HG02623 (cell line): ENCODE results near the gene ADTRP.

Experiments used
- ATAC-seq: cut with Tn5 transposase; IDR thresholded peaks from one replicate; pipeline ENCODE4 v1.9.1; 2021; ENCODE audit warnings: moderate library complexity; ENCODE audit not compliant: unreplicated experiment

The ADTRP gene

DNA sequence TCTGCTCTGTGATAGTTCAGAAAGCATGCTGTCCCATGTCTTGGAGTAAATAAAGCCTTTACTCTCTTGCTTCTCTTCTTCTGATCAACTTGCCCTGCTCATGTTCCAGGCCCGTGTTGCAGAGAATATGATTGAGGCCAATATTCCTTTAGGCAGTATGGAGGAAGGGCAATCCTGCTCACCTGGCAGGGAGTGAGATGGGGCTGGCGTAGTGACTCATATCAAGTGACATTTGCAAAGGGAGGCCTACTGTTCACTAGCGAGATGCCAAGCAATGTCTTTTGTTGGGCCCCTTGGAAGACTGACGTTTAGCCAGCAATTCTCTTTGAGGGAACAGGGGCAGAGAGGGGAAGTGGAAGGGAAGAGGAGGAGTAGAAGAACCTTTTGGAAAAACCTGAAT is 19.7 kb downstream of the ADTRP start:
- ATAC-seq: no peak

- ATAC-seq: no peak
These were observed 21.9 kb downstream of the ADTRP start for GRCh38 chr6:11756726-11757125.

DNA sequence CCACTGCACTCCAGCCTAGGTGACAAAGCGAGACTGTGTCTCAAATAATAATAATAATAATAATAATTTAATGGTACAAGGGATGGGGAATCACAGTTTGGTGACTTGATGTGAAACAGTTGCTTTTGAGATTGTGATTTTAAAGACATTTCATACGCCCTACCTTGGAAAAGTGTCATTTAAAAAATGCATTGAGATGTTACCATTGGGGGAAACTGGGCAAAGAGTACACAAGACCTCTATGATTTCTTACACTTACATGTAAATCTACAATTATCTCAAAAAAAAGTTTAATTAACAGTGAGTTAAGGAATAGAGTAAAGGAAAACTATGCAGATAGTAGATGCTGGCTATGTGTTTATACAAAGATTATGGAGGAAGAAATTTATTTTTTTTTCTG is 22.3 kb downstream of the ADTRP start:
- ATAC-seq: no peak

DNA sequence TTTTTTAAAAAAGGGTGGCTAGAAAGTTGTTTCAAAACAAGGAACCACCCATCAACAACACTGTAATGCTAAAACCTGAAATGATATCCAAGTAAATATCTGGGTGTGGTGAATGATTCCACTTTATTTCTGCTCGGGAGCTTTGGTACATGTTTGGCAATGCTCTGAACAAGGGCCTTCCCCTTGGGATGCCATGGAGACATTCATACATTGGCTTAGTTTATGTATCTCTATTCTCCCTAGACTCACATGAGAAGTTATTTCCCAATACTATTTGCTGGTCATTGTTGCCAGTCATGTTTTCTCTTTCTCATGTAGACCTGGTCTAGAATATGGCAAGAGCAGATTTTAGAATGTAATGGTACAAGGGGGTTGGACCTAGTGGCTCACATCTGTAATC is 22.9 kb downstream of the ADTRP start:
- no peak for ATAC-seq

DNA sequence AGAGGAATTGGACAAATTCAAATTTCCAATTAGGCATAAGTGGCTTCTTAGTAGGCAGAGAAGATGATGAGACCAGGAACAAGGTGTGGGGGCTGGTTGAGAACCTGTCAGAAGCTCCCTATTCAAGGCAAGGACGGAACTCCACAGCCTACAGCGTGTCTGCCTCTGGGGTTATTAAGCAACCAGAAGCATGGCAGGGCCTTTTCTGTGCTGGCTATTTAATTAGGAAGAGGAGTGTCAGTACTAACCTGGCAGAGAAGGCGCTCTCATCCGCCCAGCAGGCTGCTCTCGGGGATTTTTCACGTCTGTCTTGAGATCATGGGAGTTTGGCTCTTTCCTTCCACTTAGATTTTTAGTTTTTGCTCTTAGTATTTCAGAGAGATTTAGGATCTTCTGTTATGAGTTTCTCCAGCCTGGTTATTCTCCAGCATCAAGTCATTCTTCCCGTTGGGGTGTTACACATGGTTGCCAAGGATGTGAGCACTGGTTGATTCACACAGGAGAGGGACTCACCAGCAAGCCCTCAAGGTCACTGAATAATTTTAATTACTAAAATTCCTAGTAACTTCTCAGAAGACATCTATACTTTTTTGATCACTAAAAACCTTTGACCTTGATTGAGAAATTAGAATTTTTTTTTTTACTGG is 23.9 kb downstream of the ADTRP start:
- no peak for ATAC-seq

DNA sequence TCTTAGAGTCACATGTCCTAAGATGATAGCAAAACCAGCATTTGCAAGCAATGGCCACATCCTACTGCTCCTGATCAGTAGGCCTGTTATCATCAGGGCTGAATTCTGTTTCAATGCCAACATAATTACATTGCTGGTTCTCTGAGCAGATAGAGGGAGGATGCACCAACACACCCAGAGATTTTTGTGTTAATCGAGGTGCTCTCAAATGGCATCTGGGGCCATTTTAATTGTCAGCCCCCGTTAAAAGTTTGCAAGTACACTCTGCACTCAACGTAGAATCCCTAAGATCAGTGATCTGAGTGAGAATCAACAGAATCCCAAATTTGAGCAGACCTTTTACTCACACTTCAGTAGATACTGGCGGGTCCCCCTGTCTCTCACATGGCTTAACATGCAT is 24.8 kb downstream of the ADTRP start:
- ATAC-seq: no peak

GRCh38 chr6:11752360-11752759 is 26.2 kb downstream of the ADTRP start:
- no peak for ATAC-seq

- no peak for ATAC-seq
These were observed 27.9 kb downstream of the ADTRP start for GRCh38 chr6:11750682-11751081.

DNA sequence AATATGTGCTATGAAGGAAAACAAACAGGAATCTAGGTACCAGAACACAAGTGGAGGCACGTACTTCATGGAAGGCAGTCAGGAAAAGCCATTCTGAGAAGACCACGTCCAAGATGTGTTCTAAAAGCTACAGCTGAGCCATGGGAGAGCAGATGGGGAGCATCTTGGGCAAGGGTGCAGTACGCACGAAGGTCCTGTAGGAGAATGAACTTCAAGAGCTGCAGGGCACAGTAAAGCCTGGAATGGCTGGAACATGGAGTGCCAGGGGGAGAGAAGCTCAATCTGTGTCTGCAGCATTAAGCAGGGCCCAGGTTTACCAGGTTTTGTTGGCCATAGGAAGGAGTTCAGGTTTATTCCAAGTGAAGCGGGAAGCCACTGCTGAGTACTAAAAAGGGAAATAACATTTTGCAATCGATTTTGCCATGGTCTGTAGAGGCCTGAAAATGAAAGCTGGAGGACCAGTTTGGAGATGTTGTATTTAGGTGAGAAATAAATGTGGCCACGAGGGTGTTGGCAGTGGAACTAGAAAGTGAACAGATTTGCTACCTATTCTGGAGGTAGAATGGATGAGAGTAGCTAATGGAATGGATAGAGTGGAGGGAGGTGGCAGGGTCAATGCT is 29.9 kb downstream of the ADTRP start:
- no peak for ATAC-seq

DNA sequence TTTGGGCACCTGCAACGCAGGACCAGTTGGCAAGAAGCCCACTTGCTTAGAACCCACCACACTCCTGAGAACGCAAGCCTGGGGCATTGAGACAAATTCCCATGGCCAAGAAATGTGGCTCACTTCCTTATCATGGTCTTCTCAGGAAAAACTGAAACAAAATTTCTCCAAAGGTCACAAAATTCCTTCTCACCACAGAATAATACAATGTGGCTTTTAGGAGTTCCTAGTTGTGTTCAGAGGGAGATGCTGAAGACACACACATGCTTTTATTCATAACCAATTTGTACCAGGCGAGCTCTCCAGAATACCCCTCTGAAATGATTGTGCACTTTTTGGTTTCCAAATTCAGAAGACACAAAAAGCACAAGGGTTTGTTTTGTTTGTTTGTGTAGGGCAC is 31.6 kb downstream of the ADTRP start:
- no peak for ATAC-seq

- no peak for ATAC-seq
These were observed 33.9 kb downstream of the ADTRP start for GRCh38 chr6:11744753-11745152.

DNA sequence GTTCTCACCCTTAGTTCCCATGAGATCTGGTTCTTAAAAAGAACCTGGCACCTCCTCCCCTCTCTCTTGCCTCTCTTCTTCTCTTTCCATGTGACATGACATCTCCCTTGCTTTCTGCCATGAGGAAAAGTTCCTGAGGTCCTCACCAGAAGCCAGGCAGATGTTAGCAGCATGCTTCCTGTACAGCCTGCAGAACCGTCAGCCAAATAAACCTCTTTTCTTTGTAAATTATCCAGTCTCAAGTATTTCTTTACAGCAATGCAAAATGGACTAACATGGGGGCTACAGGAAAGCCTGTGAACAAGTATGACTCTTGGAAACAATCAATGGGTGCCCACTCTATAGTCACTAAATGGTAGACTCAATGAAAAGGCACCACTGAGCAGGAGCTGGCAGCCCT is 34.5 kb downstream of the ADTRP start:
- ATAC-seq: no peak

DNA sequence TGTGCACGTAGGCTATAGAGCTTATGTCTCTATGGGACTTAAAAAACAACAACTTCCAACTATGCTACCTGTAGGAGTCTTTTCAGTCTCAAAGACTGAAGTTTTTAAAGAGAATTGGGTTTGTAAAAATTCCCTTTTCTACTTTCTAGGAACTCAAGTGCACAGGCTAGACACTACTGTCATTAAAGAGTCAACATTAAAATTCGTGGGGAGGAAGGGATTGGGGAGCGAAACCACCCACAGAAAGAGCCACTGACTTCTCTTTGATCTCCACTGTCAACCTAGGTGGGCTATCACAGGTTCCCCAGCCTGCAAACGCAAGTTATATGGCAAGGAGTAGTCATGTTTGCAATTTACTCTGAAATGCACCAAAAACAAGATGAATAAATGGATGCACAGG is 37.7 kb downstream of the ADTRP start:
- no peak for ATAC-seq

GRCh38 chr6:11738661-11739375 is 39.8 kb downstream of the ADTRP start:
- no peak for ATAC-seq

GRCh38 chr6:11738234-11738633 is 40.4 kb downstream of the ADTRP start:
- no peak for ATAC-seq

DNA sequence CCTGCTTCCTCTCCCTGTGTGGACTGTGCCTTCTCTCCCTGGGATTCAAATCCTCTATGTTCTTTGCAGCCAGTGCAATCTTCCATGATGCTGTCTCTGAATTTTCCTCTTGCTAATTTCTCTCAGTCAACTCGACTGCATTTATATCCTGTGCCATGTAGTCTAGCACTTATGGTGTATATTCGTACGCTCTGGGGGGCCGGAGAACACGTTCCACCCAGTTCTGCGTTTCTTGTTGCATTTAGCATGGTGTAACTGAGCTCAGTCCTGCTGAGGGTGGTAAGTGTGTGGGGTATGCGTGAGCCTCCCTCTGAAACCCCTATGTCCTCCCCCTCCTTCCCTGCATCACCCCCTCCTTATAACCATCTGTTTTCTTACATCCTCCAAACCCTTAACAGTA is 42.0 kb downstream of the ADTRP start:
- no peak for ATAC-seq

DNA sequence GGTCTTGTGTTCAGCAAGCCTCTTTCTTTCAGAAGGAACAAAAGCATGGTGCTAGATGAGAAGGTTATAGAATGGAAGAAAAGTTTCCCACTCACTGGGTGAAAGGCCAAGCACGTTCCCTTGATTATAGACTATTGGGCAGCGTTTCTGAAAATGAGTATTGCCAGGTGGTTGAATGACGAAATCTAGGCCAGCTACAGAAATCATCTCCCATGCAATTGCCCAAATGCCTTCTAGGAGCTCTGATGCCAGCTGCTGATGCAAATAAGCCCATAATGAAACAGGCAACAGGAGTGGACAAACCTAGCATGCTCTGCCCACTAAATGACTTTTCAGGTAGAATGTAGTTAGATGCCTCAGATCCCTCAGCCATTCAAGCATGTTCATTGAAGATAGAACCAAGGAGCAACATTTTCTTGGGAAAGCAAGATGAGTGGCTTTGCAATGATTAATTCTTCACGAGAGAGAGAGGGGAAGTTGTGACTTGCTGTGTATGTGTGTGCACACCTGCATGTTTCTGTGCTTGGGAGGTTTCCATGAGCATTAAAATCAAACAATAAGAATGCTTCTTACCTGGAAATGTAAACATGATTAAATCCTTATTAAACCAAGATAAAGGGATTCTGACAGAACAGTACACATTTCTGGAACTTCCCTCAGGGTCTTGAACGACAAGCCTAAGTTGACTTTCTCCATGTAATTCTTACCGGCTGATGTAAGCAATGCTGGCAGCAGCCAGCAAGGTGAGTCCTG is 43.6 kb downstream of the ADTRP start:
- no peak for ATAC-seq

GRCh38 chr6:11732036-11732631 is 46.5 kb downstream of the ADTRP start:
- ATAC-seq: peak; percentile 48

GRCh38 chr6:11731423-11731822 is 47.2 kb downstream of the ADTRP start:
- no peak for ATAC-seq

DNA sequence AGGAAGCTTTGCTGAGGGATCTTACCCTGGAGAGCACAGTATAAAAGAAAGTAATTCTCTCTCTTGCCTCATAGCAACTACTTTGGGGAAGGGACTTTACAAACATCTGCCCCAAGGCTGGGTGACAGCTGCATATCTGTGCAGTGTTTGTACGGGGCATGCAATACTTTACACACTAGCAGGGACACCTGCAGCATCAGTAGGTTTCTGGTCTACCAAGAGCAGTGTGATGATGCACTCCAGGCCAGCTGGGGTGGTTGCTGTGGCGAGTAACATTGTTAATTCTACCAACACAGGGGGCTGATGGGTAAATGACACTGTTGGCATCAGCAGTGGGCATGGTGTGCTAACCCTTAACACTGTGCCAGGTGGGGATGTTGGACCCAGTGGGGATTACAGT is 48.0 kb downstream of the ADTRP start:
- peak; percentile 57 for ATAC-seq

DNA sequence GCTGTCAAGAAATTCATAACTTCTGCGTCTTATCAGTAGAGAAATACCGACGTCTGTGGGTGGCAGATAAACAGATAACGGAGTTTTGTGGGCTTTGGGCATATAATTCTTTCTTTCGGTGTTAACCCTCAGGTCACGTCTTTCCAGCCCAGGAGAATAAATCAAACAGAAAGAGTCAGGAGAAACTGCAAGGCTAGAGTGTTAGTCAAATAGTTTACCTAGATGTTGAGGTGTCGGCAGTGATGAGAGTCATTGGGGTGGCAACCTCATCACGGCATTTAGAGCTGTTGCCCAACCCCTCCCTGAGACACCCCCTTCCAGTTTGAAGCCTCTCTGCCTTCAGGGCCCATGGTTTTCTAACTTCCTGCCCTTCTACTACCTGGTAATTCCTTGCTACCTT is 49.5 kb downstream of the ADTRP start:
- ATAC-seq: no peak
